Erythroblast (primary cell): ENCODE data around the gene ZFPM1.

Experiments
- GATA1 ChIP-seq: IDR thresholded peaks from 2 replicates; pipeline ENCODE4 v1.6.1; 2011; ENCODE audit warnings: low read depth, mild to moderate bottlenecking, control low read depth, low read length, moderate library complexity
- POLR2A ChIP-seq: IDR thresholded peaks from 2 replicates; pipeline ENCODE4 v1.6.1; 2011; ENCODE audit warnings: mild to moderate bottlenecking, low read length

DNA sequence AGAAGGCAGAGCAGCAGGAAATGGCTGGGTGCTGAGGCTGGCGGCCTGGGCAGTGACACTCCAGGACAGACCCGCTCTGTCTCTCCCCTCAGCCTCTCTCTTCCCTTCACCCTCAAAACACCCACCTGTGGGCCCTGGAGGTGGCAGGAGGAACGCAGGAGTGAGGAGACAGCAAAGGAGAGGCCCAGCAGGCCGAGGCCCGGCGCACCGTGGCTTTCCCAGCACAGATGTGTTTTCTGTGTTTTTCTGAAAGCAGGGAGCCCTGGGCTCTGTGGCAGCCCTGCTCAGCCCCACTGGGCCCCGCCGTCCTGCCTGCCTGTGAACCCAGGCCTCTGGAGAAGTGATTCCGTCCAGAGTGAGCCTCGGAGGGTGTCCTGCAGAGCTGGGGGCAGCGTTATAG, 39.8 kb upstream of the ZFPM1 start:
- TF ChIP-seq POLR2A (no peak), GATA1 (no peak)
